ENCODE results near the gene NPB. TPM values are rescaled to one million over a fixed set of nuclear protein-coding genes. Genes with fewer than 3 reads are reported as not detected.

Gene NPB
- total and polyA plus RNA-seq, 2 of the 8 experiments (the other 6 are each of a cell fraction or from before 2014, with no cell fraction given) = 1.5 to 2.5 TPM

GRCh38 chr17:81867170-81867990 is 34.7 kb upstream of the NPB start:
- no peak overlapping the region for H4K5ac ChIP-seq (ENCODE audit: insufficient read length, low read depth, low read length)
- no peak overlapping the region for H2BK12ac ChIP-seq (ENCODE audit: low read depth, low read length)
- no peak overlapping the region for H2BK20ac ChIP-seq (ENCODE audit: low read length)
- no peak overlapping the region for H3K23ac ChIP-seq (ENCODE audit: insufficient read length)
- H3K4me2 ChIP-seq (ENCODE audit: insufficient read depth in 1 of 2, low read depth in 2 of 2, low read length in 2 of 2) = no peak overlapping the region; a peak in 1 of 4 replicates
- peaks cover 12% of the 10 kb centered on the region; the same call in 1 of the 2 replicates for H3K23me2 ChIP-seq (ENCODE audit: low read depth, low read length)
- no peak overlapping the region for H3K14ac ChIP-seq (ENCODE audit: insufficient read length)
- H3K9ac ChIP-seq (replicated peaks in 1 of 4; ENCODE audit: extremely low read depth in 1 of 4, low read depth in 3 of 4, low read length in 3 of 4) = peak overlapping the region in 1 of 4 experiments; percentile 20; a peak in 2 of 7 replicates
- H3K36me3 ChIP-seq (ENCODE audit: control insufficient read depth in 2 of 4, insufficient read depth in 4 of 4, low read length in 3 of 4) = peaks cover 2 to 29% (median 9%) of the 10 kb centered on the region in 4 experiments; a peak in 4 of 8 replicates
- ChIA-PET POLR2A (ENCODE audit: partially characterized antibody) (interaction anchor here (0.6 to 6.6 kb wide), 32 partner anchors 9 to 355 kb away, joined by 3 to 41 read pairs (median 5); partner anchors contain the start of genes ACTG1, ALYREF, ANAPC11 and MCRIP1), CTCF (ENCODE audit: partially characterized antibody) (interaction anchor here (1.6 to 1.8 kb wide), 2 partner anchors 131 to 169 kb away, joined by 3 to 5 read pairs; no protein-coding TSS in a partner anchor)
- DNase-seq (ENCODE audit: low read depth in 1 of 2, low spot score in 2 of 2) = peak in 1 of 2 experiments; percentile 64
- peaks cover 0 to 31% (median 21%) of the 10 kb centered on the region in 4 experiments; a peak in 6 of 7 replicates for H3K4me1 ChIP-seq (replicated peaks in 1 of 4; ENCODE audit: control insufficient read depth in 3 of 4, insufficient read depth in 4 of 4, low read length in 3 of 4)
- no peak overlapping the region for H2AK5ac ChIP-seq (ENCODE audit: low read depth, low read length)
- peak overlapping the region; percentile 38; the same call in 1 of the 2 replicates for H3K18ac ChIP-seq (ENCODE audit: extremely low read depth, low read length)
- H3K27ac ChIP-seq (ENCODE audit: low read depth, low read length) = peak overlapping the region; percentile 23; the same call in 1 of the 2 replicates
- H2BK120ac ChIP-seq (replicated peaks; ENCODE audit: low read depth, low read length) = no peak overlapping the region
- FAIRE-seq = no peak
- 78% methylated on average over 17 of the region's 23 CpGs; no CpG with 5 or more reads in 1 of the 2 experiments for WGBS, 2 experiments (ENCODE audit: extremely low coverage in 1 of 2, insufficient coverage in 1 of 2, insufficient read length in 1 of 2, insufficient replicate concordance in 2 of 2, low coverage in 1 of 2, low lambda C conversion rate in 2 of 2, missing lambda C conversion rate in 1 of 2)
- H4K20me1 ChIP-seq (replicated peaks in 1 of 2; ENCODE audit: control insufficient read depth in 1 of 2, insufficient read depth in 2 of 2, low read length in 2 of 2) = peaks cover 11 to 48% of the 10 kb centered on the region in 2 experiments
- no peak overlapping the region for H3K56ac ChIP-seq (replicated peaks; ENCODE audit: insufficient read length, low read depth, low read length)
- H3K27me3 ChIP-seq (replicated peaks in 1 of 4; ENCODE audit: control insufficient read depth in 3 of 4, extremely low read depth in 1 of 4, insufficient read depth in 3 of 4, low read length in 3 of 4) = no peaks in the 10 kb centered on the region
- peak overlapping the region; percentile 34 for H3K4ac ChIP-seq (replicated peaks; ENCODE audit: insufficient read length, low read depth, low read length)
- no peaks in the 10 kb centered on the region for H3K9me3 ChIP-seq (ENCODE audit: insufficient read depth in 2 of 2, low read depth in 1 of 2, low read length in 1 of 2)
- peak overlapping the region; percentile 62; the same call in 1 of the 2 replicates for H4K8ac ChIP-seq (ENCODE audit: extremely low read depth, insufficient read depth, low read length)
- peak overlapping the region; percentile 12; the same call in 1 of the 2 replicates for H2BK5ac ChIP-seq (ENCODE audit: low read depth, low read length)
- peaks cover 4 to 23% of the 10 kb centered on the region in 2 experiments; a peak in 3 of 4 replicates for H3K79me2 ChIP-seq (ENCODE audit: control insufficient read depth in 1 of 2, insufficient read depth in 2 of 2, low read length in 2 of 2)
- no peak overlapping the region for H4K91ac ChIP-seq (replicated peaks; ENCODE audit: insufficient read length, low read length)
- no peak overlapping the region for H3K4me3 ChIP-seq (ENCODE audit: extremely low read depth in 1 of 4, insufficient read depth in 2 of 4, low read depth in 3 of 4, low read length in 4 of 4)
- no peak overlapping the region for H2AFZ ChIP-seq (ENCODE audit: low read length)
- no peak overlapping the region for H2BK15ac ChIP-seq (ENCODE audit: low read length)
- peaks cover 3% of the 10 kb centered on the region for H3K79me1 ChIP-seq (ENCODE audit: low read depth, low read length)
- no peak for TF ChIP-seq SP4 (IDR thresholded peaks at IDR 0.05; ENCODE audit: low read length)
- TF ChIP-seq, protein P1, sequence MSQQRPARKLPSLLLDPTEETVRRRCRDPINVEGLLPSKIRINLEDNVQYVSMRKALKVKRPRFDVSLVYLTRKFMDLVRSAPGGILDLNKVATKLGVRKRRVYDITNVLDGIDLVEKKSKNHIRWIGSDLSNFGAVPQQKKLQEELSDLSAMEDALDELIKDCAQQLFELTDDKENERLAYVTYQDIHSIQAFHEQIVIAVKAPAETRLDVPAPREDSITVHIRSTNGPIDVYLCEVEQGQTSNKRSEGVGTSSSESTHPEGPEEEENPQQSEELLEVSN (IDR thresholded peaks at IDR 0.05) = peak; percentile 14; the same call in 1 of the 2 replicates
- TF ChIP-seq CBX8 (IDR thresholded peaks at IDR 0.05; ENCODE audit: borderline replicate concordance, low read depth, low read length) = no peak
- TF ChIP-seq TCF12 (IDR thresholded peaks at IDR 0.05; ENCODE audit: low read depth, low read length) = no peak
- TF ChIP-seq KDM4A (IDR thresholded peaks at IDR 0.05; ENCODE audit: low read depth, low read length, severe bottlenecking) = no peak
- no peak for TF ChIP-seq CHD1 (IDR thresholded peaks at IDR 0.05; ENCODE audit: low read depth, low read length)
- TF ChIP-seq SIRT6 (IDR thresholded peaks at IDR 0.05; ENCODE audit: low read length) = no peak
- TF ChIP-seq PHF8 (conservative IDR thresholded peaks at IDR 0.05; ENCODE audit: low read depth, low read length) = no peak
- TF ChIP-seq SIX5 (IDR thresholded peaks at IDR 0.05; ENCODE audit: low read depth, low read length) = 0 out of 2 replicates have a peak, but pooled peaks have one; percentile 16
- TF ChIP-seq GABPA (IDR thresholded peaks at IDR 0.05; ENCODE audit: borderline replicate concordance, insufficient read depth, low read length) = 0 out of 2 replicates have a peak, but pooled peaks have one; percentile 31
- TF ChIP-seq SP2 (IDR thresholded peaks at IDR 0.05; ENCODE audit: low read length) = no peak
